OCI-LY1 (cell line): ENCODE measurements around the gene STARD5.

ENCODE experiments used
- H2AFZ ChIP-seq: fragments of 200-600 bp; sonication (generic), shearing (Covaris generic); 2 replicates; pipeline ENCODE4 v1.6.0; 2014; ENCODE audit warnings: antibody characterized with exemption, mild to moderate bottlenecking, low read length
- H3F3A ChIP-seq: fragments of 200-600 bp; sonication (generic), shearing (Covaris generic); 2 replicates; pipeline ENCODE4 v1.6.0; 2014; ENCODE audit warnings: mild to moderate bottlenecking, antibody characterized with exemption, low read length, moderate library complexity; ENCODE audit not compliant: insufficient read depth
- H3K27ac ChIP-seq: fragments of 200-600 bp; sonication (generic); 2 replicates; pipeline ENCODE4 v1.5.1; 2014; ENCODE audit warnings: low read length, mixed run types, mild to moderate bottlenecking, low read depth; ENCODE audit not compliant: poor library complexity, severe bottlenecking
- H3K27me3 ChIP-seq: fragments of 200-600 bp; sonication (generic); 2 replicates; pipeline ENCODE4 v1.6.0; 2014; ENCODE audit warnings: antibody characterized with exemption, mild to moderate bottlenecking, low read length, moderate library complexity; ENCODE audit not compliant: insufficient read depth
- H3K36me3 ChIP-seq: fragments of 200-600 bp; sonication (generic); 2 replicates; pipeline ENCODE4 v1.6.1; 2014; ENCODE audit warnings: mild to moderate bottlenecking, antibody characterized with exemption, low read length, moderate library complexity, mixed read lengths; ENCODE audit not compliant: insufficient read depth
- H3K4me1 ChIP-seq: fragments of 200-600 bp; sonication (generic); 2 replicates; pipeline ENCODE4 v1.5.1; 2014; ENCODE audit warnings: mild to moderate bottlenecking, low read length, moderate library complexity; ENCODE audit not compliant: insufficient read depth, severe bottlenecking
- H3K4me2 ChIP-seq: fragments of 200-600 bp; sonication (generic), shearing (Covaris generic); 2 replicates; pipeline ENCODE4 v1.6.1; 2014; ENCODE audit warnings: low read length
- H3K4me3 ChIP-seq: fragments of 200-600 bp; sonication (generic); 2 replicates; pipeline ENCODE4 v1.5.1; 2014; ENCODE audit warnings: low read length, low read depth, mild to moderate bottlenecking, mixed read lengths; ENCODE audit not compliant: poor library complexity, severe bottlenecking
- H3K79me2 ChIP-seq: fragments of 200-600 bp; shearing (Covaris generic); 2 replicates; pipeline ENCODE4 v1.6.1; 2016; ENCODE audit warnings: mixed run types, low read length, mixed read lengths; ENCODE audit not compliant: insufficient read depth
- H3K9ac ChIP-seq: fragments of 200-600 bp; sonication (generic), shearing (Covaris generic); 2 replicates; pipeline ENCODE4 v1.6.1; 2014; ENCODE audit warnings: mild to moderate bottlenecking, low read length, mixed read lengths
- H3K9me2 ChIP-seq: fragments of 200-600 bp; sonication (generic), shearing (Covaris generic); 2 replicates; pipeline ENCODE4 v1.6.1; 2014; ENCODE audit warnings: low read depth, mild to moderate bottlenecking, low read length, mixed read lengths
- H3K9me3 ChIP-seq: fragments of 200-600 bp; shearing (Covaris generic); 2 replicates; pipeline ENCODE4 v1.6.1; 2014; ENCODE audit warnings: low read length, mixed read lengths
- H4K20me1 ChIP-seq: fragments of 200-600 bp; sonication (generic), shearing (Covaris generic); 2 replicates; pipeline ENCODE4 v1.6.0; 2016; ENCODE audit warnings: mild to moderate bottlenecking, low read length; ENCODE audit not compliant: insufficient read depth
- EZH2 ChIP-seq: fragments of 200-600 bp; sonication (generic), shearing (Covaris generic); IDR thresholded peaks from 2 replicates; pipeline ENCODE4 v1.8.0; 2017; ENCODE audit warnings: borderline replicate concordance, mixed run types, mild to moderate bottlenecking, antibody characterized with exemption, low read length, moderate library complexity, mixed read lengths
- TF ChIP-seq, protein P1 (sequence below): fragments of 200-600 bp; sonication (generic), shearing (Covaris generic); IDR thresholded peaks from 2 replicates; pipeline ENCODE4 v1.5.1; 2017; ENCODE audit warnings: mild to moderate bottlenecking, antibody characterized with exemption, low read length, moderate library complexity, mixed read lengths

Gene STARD5

GRCh38 chr15:81363718-81364500 is 40.0 kb upstream of the STARD5 start:
- Histone ChIP-seq H3K27me3 (peaks cover 6% of the 10 kb centered on the region; the same call in 1 of the 2 replicates), H3F3A (no peaks in the 10 kb centered on the region), H3K4me2 (no peak overlapping the region), H3K4me1 (no peaks in the 10 kb centered on the region), H3K4me3 (no peak overlapping the region), H3K9me3 (no peaks in the 10 kb centered on the region), H3K9ac (no peak overlapping the region), H2AFZ (no peak overlapping the region), H4K20me1 (no peaks in the 10 kb centered on the region), H3K79me2 (no peaks in the 10 kb centered on the region), H3K9me2 (no peaks in the 10 kb centered on the region), H3K36me3 (no peaks in the 10 kb centered on the region), H3K27ac (no peak overlapping the region)
- no peak for TF ChIP-seq EZH2

DNA sequence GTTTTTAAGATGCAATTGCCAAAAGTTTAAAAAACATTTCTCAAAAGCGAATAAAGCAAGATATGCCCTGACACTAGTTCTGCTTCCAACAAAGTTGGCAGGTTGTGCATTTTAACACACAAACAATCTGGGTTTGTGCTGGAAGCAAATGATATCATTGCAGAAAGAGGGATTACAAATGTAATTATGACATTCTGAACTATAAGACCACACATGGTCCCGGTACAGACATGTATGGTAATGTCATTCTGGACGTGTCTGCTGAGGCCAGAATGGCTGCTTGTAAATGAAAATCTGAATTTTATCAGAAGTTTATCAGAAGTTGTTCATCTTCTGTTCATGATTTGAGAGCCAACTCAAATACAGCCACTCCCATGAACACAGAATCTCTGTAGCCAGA is 39.3 kb upstream of the STARD5 start:
- Histone ChIP-seq H3K9ac (no peak overlapping the region), H3F3A (no peaks in the 10 kb centered on the region), H3K27me3 (peaks cover 6% of the 10 kb centered on the region; the same call in 1 of the 2 replicates), H3K4me1 (no peaks in the 10 kb centered on the region), H3K36me3 (no peaks in the 10 kb centered on the region), H3K9me3 (no peaks in the 10 kb centered on the region), H3K4me2 (no peak overlapping the region), H3K79me2 (no peaks in the 10 kb centered on the region), H3K27ac (no peak overlapping the region), H3K9me2 (no peaks in the 10 kb centered on the region), H4K20me1 (no peaks in the 10 kb centered on the region), H3K4me3 (no peak overlapping the region), H2AFZ (no peak overlapping the region)
- TF ChIP-seq EZH2 = no peak
- TF ChIP-seq, protein P1, sequence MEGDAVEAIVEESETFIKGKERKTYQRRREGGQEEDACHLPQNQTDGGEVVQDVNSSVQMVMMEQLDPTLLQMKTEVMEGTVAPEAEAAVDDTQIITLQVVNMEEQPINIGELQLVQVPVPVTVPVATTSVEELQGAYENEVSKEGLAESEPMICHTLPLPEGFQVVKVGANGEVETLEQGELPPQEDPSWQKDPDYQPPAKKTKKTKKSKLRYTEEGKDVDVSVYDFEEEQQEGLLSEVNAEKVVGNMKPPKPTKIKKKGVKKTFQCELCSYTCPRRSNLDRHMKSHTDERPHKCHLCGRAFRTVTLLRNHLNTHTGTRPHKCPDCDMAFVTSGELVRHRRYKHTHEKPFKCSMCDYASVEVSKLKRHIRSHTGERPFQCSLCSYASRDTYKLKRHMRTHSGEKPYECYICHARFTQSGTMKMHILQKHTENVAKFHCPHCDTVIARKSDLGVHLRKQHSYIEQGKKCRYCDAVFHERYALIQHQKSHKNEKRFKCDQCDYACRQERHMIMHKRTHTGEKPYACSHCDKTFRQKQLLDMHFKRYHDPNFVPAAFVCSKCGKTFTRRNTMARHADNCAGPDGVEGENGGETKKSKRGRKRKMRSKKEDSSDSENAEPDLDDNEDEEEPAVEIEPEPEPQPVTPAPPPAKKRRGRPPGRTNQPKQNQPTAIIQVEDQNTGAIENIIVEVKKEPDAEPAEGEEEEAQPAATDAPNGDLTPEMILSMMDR = no peak

DNA sequence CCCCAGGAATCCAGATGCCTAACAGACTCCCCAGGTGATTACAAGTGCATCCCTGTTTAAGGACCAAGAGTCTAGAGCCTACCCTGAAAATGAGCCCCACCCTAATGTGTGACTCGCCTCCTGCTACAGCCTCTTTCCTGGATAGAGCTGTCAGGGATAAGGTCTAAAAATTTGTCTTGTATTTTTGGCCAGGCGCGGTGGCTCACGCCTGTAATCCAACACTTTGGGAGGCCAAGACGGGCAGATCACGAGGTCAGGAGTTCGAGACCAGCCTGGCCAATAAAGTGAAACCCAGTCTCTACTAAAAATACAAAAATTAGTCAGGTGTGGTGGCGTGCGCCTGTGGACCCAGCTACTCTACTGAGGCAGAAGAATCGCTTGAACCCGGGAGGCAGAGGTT is 38.8 kb upstream of the STARD5 start:
- Histone ChIP-seq H3K9me3 (no peaks in the 10 kb centered on the region), H3K36me3 (no peaks in the 10 kb centered on the region), H3K27me3 (peaks cover 6% of the 10 kb centered on the region; the same call in 1 of the 2 replicates), H3K9ac (no peak overlapping the region), H2AFZ (no peak overlapping the region), H3K9me2 (no peaks in the 10 kb centered on the region), H3K4me1 (no peaks in the 10 kb centered on the region), H3F3A (no peaks in the 10 kb centered on the region), H3K4me2 (no peak overlapping the region), H3K4me3 (no peak overlapping the region), H4K20me1 (no peaks in the 10 kb centered on the region), H3K79me2 (no peaks in the 10 kb centered on the region), H3K27ac (no peak overlapping the region)
- TF ChIP-seq EZH2 = no peak
- TF ChIP-seq, protein P1 = no peak

GRCh38 chr15:81361891-81362290 is 38.0 kb upstream of the STARD5 start:
- H3K9me3 ChIP-seq = no peaks in the 10 kb centered on the region
- H3K27me3 ChIP-seq = peaks cover 6% of the 10 kb centered on the region; the same call in 1 of the 2 replicates
- H3K9me2 ChIP-seq = no peaks in the 10 kb centered on the region
- no peak overlapping the region for H3K27ac ChIP-seq
- H3K79me2 ChIP-seq = no peaks in the 10 kb centered on the region
- H3K9ac ChIP-seq = no peak overlapping the region
- no peak for TF ChIP-seq EZH2
- TF ChIP-seq, protein P1 = no peak
- H3K4me3 ChIP-seq = no peak overlapping the region
- H4K20me1 ChIP-seq = no peaks in the 10 kb centered on the region
- no peaks in the 10 kb centered on the region for H3K4me1 ChIP-seq
- H2AFZ ChIP-seq = no peak overlapping the region
- H3K4me2 ChIP-seq = no peak overlapping the region
- H3F3A ChIP-seq = no peaks in the 10 kb centered on the region
- no peaks in the 10 kb centered on the region for H3K36me3 ChIP-seq
